Stimulated activated CD8-positive, alpha-beta memory T cell treated with anti-CD3 and anti-CD28 coated beads, Interleukin-12 subunit alpha, Interleukin-12 subunit beta, amount 100 ng/mL, for 24 hours (primary cell): ENCODE measurements around the gene TIGAR.
A peak's percentile ranks its signal among the peaks of the same experiment; 100 is the strongest.

Source experiments
- DNase-seq: peaks from one replicate; pipeline ENCODE4 v3.0.0-alpha.2; 2020; ENCODE audit errors: extremely low read depth

The TIGAR gene

GRCh38 chr12:4320853-4321701 is at the start of gene TIGAR:
Gene TIGAR (plus strand): TSS chr12:4321213. CDS start chr12:4321272, 59 bp downstream.
- DNase-seq: peak; percentile 82

GRCh38 chr12:4271717-4272423 is 49.1 kb upstream of the TIGAR start:
- DNase-seq: peak; percentile 80

GRCh38 chr12:4272424-4273272 is 48.4 kb upstream of the TIGAR start:
- DNase-seq: no peak

GRCh38 chr12:4273273-4273651 is 47.8 kb upstream of the TIGAR start:
- no peak for DNase-seq

- DNase-seq: no peak
Measured at GRCh38 chr12:4273652-4274395, 47.2 kb upstream of the TIGAR start, which contains the start of gene CCND2. Gene CCND2 (plus strand): TSS chr12:4273762. CDS start chr12:4274041, 279 bp downstream.

- DNase-seq: no peak
Measured at GRCh38 chr12:4274396-4275015, 46.5 kb upstream of the TIGAR start.

- DNase-seq: no peak
Measured at GRCh38 chr12:4275016-4275869, 45.8 kb upstream of the TIGAR start.

GRCh38 chr12:4275870-4276301 is 45.1 kb upstream of the TIGAR start:
- no peak for DNase-seq

GRCh38 chr12:4276524-4277204 is 44.3 kb upstream of the TIGAR start:
- no peak for DNase-seq

- no peak for DNase-seq
Measured at GRCh38 chr12:4277205-4277543, 43.8 kb upstream of the TIGAR start.

GRCh38 chr12:4277857-4278256 is 43.2 kb upstream of the TIGAR start:
- DNase-seq: no peak

GRCh38 chr12:4278329-4279197 is 42.5 kb upstream of the TIGAR start:
- DNase-seq: no peak

GRCh38 chr12:4279198-4279690 is 41.8 kb upstream of the TIGAR start:
- DNase-seq: no peak

GRCh38 chr12:4280351-4281163 is 40.5 kb upstream of the TIGAR start:
- DNase-seq: no peak

- DNase-seq: no peak
Measured at GRCh38 chr12:4281173-4281654, 39.8 kb upstream of the TIGAR start.

- no peak for DNase-seq
Measured at GRCh38 chr12:4282103-4282891, 38.7 kb upstream of the TIGAR start.
